GM18951 (cell line): ENCODE measurements around the gene MCIDAS.

Experiments
- POLR2A ChIP-seq: IDR thresholded peaks from 4 replicates; pipeline ENCODE4 v1.6.1; 2011; ENCODE audit warnings: mild to moderate bottlenecking; ENCODE audit not compliant: insufficient read length, insufficient read depth; ENCODE audit errors: extremely low read depth
- in situ Hi-C: fragments of 300-500 bp; cut with MboI; formaldehyde crosslinking; loops from one replicate; pipeline ENCODE4 v1.12.0; 2022; ENCODE audit warnings: low sequenced_read_pairs, mixed read lengths, inconsistent platforms; ENCODE audit not compliant: unreplicated experiment

The MCIDAS gene

DNA sequence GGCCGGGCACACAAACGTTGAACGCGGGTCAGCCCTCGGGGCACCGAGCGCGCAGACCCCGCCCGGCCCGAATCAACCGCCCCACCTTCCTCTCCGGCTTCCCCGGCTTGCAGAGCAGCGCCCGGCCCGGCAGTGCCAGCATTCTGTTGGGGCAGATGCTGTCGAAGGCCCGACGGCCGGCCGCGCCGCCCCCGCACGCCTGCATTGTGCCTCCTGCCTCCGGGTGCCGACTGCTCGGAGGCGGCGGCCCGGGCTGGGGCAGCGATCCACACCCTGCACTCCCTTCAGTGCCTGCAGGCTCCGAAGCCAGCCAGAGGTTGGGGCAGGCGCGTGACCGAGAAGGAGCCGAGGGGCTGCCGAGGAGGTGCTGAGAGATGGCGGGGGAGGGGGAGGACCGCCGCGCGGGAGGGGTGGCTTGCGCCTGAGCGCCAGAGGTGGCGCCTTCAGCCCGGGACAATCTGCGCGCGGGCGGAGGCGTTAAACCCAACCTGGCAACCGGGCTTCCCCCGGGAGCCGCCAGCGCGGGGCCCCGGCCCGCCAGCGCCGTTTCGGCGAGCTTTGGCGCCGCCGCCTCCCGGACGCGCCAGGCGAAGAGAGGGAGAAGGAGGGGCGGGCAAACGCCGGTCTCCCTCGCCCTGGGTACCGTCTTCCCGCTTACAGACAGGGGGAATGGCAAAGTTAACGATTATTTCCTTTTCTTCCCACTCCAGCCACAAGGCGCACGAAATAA is at the start of gene MCIDAS:
TSS of gene MCIDAS (minus strand) at position 382 of the 730 bp plus-strand sequence. CDS start at position 205, 177 bp downstream.
- no peak for TF ChIP-seq POLR2A
- in situ Hi-C loops: no loop called here

DNA sequence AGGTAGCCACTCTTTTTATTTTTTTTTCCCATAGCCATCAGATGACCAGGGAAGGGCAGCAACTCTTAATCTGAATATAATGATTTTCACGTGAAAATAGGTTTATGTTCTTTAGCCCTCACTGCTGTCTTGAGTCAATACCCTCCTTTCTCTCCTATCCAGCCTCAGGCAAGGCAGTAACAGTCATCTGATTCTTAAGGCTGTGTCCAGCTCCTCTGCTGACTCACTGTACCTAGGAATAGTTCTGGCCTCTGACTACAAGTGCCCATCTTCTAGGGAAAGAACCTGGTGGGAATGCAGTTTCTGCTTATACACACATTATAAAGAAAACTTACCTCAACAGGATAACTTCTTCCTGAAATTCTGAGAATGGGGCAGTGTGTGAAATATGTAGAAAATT is 49.7 kb upstream of the MCIDAS start:
- in situ Hi-C loops: no loop called here
- TF ChIP-seq POLR2A: no peak

DNA sequence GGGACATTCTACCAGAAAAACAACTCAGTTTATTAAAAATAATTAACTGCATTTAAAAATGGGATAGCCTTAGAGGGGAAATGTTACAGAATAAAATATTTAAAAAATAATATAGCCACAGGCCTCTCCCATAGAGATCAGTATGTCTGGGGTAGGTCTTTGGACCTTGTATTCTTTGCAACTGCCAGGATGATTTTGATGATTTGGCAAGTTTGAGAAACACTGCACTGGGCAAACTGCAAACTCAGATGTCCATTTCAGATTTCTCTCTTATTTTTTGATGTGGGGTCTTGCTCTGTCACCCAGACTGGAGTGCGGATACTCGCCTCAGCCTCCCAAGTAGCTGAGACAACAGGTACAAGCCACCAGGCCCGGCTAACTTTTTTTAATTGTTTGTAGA is 31.2 kb upstream of the MCIDAS start:
- no peak for TF ChIP-seq POLR2A
- in situ Hi-C loops: no loop called here

DNA sequence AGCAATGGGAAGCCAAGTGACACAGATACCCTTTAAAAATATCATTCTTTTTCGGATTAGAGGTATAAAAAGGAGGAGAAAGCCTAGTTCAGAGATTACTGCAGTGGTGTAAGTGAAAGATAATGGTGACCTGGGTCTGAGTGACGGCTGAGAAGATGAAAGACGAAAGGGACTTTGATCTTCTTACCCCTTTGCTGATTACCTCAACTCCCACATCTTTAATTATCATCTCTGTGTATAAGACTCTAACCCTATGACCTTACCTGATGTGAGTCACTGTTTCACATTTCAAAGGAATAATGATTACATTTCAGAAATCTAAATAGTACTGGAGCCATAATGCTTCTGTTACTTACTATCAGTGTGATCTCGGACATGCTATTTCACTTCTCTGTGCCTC is 27.7 kb upstream of the MCIDAS start:
- in situ Hi-C loops: no loop called here
- TF ChIP-seq POLR2A: no peak

DNA sequence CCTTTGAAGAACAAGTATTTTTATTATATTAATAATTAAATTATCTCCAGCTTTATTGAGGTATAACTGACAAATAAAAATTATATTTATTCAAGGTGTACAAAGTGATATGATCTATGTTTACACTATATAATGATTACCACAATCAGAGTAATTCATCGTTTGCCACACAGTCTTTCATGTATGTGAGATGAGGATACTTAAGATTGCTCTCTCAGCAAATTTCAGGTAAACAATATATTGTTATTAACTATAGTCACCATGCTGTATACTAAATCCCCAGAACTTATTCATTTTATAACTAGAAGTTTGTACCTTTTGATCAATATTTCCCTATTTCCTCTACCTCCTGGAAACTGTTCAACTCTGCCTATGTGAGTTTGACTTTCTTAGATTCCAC is 22.9 kb upstream of the MCIDAS start:
- in situ Hi-C loops: no loop called here
- no peak for TF ChIP-seq POLR2A

DNA sequence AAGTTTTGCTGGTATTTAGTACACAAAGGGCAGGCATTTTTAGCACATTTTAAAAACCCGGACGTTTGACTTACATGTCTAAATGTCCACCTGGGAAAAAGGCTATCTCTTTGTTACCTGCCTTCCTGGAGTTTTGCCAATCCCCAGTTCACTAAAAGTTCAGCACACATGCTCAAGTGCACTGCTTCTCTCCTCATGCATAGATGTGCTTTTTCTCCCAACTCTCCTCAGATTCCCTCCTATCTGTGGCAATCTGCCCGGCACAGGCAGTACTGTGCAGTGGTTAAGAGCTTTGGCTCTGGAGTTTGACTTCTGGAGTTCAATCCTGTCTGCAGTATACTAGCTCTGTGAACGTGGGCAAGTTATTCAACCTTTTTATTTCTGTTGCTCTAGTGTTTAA is 14.6 kb upstream of the MCIDAS start:
- in situ Hi-C loops: no loop called here
- no peak for TF ChIP-seq POLR2A

DNA sequence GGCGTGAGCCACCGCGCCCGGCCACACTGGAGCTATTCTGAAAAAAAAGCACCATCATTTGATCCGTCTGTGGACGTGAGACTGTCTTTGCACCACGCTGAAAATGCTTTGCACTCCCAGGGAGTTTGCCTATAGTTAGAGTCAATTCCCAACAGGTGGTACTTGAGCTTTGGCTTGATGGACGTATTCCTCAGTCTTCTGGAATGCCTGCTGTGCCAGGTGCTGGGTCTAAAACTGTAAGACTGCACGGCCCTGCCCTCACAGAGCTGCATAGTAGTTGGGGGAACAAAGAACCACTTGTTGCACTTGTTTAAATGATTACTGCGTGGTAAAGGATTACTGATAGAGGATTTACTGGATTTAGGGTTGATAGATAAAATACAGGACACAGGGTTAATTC is 9.7 kb upstream of the MCIDAS start:
- no peak for TF ChIP-seq POLR2A
- in situ Hi-C loops: no loop called here

DNA sequence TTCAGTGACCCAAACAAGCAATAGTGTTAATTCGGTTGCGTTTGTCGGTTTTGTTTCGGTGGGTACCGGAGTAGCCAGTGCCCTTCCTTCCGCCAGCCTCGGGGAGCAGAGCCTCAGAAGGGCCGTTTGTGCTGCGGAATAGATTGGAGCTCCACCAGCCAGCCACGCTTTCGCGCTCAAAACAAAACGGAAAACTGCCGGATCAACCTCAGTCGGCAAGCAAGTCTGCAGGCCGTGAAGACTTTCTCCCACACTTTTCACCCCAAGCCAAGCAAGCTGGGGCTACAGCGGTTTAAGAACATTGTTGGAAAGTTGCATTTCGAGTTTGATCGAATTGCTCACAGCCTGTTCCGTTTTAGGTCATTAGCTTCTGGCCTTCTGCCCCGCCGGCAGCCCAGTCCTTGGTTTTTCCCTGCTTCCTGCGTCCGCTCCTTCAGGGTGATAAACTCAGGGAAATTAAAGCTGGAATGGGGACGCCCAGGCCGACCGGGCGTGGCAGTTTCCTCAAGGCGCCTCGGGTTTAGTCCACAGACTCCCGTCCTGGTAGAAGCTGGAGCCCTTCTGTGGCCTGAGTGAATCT is 7.1 kb upstream of the MCIDAS start:
- no peak for TF ChIP-seq POLR2A
- in situ Hi-C loops: no loop called here

DNA sequence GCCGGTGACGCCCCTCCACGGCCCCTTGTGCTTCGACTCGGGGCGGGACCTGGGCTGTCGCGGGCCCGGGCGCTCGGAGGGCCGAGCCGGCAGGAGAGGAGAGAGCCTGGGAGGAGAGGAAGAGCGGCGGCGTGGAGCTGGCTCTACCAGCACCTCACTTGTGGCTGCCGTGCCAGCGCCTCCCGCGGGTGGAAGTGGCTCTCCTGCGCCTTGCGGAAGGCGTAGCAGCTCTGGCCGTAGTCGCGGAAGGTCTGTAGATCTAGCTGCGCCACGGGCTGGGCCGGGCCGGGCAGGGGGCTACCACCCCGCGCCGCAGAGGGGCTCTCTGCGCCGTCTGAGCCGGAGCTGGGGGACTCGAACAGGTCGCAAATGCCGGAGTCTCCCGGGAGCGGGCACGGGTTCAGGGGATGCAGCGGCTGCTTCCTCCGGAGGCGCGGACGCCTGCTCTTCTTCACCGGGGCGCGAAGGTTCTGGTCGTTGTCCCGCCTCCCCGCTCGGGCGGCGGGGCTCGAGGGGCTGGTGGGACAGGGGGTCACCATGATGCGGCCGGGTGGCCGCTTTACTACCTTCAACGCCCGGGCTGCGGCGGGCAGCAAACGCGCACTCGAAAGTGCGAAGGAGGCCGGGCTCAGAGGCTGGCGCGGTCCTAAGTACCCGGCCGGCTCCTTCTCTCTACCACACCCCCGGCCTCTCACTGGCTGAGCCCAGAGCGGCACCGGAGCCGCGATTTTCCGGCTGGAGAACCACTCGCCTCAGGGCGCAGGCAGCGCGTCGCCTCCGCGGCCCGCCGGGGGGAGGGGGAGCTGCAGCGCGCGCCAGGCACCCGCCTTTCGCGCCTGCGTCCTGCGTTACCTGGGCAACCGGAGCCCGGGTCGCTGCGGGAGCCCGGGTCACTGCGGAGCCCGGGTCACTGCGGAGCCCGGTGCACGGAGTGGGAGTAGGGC is 6.1 kb upstream of the MCIDAS start, which contains the start of gene CCNO:
TSS of gene CCNO (minus strand) at position 624 of the 944 bp plus-strand sequence. CDS start at position 539, 85 bp downstream.
- TF ChIP-seq POLR2A: no peak
- in situ Hi-C loops: no loop called here

DNA sequence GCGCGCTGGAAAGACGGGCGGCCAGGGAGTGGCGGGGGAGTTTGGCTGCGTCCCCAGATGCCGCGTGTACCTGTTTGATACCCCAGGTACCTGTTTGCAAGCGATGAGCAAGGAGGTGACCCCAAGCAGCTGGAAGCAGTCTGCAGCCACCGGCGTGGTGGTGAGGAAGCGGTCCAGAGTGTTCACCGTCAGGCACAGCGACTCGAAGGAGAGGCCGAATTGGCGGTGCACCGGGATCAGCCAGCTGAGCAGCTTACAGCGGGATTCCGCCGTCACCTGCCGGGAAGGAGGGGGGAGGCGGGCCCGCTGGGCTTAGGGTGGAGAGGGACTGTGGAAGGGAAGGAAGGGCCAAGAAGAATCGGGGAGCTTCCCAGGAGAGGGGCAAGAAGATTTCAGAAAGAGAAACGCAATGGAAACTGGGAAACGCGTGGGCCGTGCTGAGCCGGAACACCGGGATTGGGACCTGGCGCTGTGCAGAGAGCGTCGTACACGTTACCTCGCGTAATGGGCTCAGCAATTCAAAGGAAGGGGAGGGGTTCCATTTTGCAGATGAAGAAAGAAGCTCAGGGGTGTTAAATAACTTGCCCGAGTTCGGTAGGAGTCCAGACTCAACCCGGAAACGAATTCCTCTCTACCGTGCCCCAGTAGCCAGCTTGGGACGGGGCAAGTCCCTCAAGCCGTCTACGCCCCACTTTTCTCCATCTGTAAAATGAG is 5.3 kb upstream of the MCIDAS start:
- TF ChIP-seq POLR2A: no peak
- in situ Hi-C loops: no loop called here

DNA sequence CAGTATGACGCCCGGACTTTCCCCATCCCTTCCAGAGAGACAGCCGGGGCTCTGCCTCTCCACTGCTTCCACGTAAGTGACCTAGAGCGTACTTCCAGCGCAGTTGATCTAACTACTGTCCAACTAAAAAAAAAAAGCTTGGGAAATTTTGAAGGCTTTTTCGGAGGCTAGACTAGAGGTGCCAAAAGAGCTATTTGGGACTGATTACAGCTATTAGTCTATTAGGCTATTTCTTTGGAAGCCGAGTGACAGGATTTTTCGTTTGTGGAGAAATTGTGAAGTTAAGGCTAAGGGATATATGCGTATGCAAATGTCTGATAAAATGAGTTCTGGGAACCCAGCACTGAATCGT is 4.8 kb upstream of the MCIDAS start:
- TF ChIP-seq POLR2A: no peak

DNA sequence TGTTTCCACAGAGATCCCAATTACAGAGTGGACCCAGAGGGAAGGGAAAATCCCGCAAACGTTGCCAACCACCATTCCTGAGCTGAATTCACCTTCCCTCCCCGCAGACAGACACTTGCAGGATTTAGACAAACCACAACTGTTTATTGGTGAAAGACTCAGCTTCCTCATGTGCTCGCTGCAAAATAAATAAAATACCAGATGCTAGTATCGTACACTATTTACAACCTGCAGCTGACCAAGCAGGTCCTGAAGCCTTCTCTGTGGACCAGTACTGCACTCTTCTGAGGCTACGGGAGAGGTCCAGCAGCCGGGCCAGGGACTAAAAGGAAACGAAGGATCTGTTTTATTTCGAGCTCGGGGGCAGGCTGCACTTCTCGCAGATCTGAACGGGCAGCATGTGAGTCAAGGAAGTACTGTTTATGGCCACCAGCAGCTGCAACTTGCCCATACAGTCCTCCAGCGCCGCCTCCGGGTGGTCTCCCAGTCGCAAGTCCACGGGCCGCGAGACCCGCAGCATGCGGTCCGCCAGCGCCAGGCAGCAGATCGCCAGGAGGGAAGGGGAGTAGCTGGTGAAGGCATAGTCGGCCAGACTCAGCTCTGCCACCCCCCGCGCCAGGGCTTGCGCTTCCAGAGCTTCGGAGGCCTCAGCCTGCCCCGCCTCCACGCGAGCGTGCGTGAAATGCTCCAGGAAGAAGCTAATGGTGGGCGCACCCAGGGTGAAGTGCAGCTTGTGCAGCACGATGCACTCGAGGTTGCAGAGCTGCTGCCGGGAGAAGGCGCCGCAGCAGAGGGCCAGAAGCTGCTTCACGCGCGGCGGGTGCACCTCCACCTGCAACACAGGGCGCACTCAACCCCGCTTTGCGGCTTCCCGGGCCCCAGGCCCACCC is 4.2 kb upstream of the MCIDAS start:
- no peak for TF ChIP-seq POLR2A
- in situ Hi-C loops: no loop called here

More for the DNA sequence above, 4.8 kb upstream of the MCIDAS start:
- in situ Hi-C loops: no loop called here
